ENCODE measurements around the gene MAPKBP1. TPM values are rescaled to one million over a fixed set of nuclear protein-coding genes. Genes with fewer than 3 reads are reported as not detected.

MAPKBP1 gene
- total and polyA plus RNA-seq, 2 of the 13 experiments (the other 11 are each of a cell fraction or from before 2014, with no cell fraction given): 3.0 to 7.3 TPM

- Histone ChIP-seq H4K20me1 (ENCODE audit: insufficient read depth, low read length) (no peaks in the 10 kb centered on the region), H3K27ac (ENCODE audit: extremely low read length, insufficient read depth, low read length) (no peak overlapping the region), H3K79me2 (ENCODE audit: insufficient read depth, low read length) (no peaks in the 10 kb centered on the region), H3K27me3 (ENCODE audit: control insufficient read depth in 1 of 2, insufficient read depth in 2 of 2, low read length in 2 of 2) (no peaks in the 10 kb centered on the region), H3K4me1 (ENCODE audit: insufficient read depth, low read length) (no peaks in the 10 kb centered on the region), H3K36me3 (replicated peaks in 1 of 2; ENCODE audit: control insufficient read depth in 1 of 2, insufficient read depth in 2 of 2, low read length in 2 of 2) (peaks cover 3 to 15% of the 10 kb centered on the region in 2 experiments; a peak in 3 of 5 replicates), H2AFZ (ENCODE audit: low read length) (no peak overlapping the region), H3K9ac (ENCODE audit: insufficient read depth, low read depth, low read length) (no peak overlapping the region), H3K4me2 (ENCODE audit: low read depth, low read length) (no peak overlapping the region), H3K9me3 (ENCODE audit: low read length) (no peaks in the 10 kb centered on the region), H3K4me3 (replicated peaks in 1 of 3; ENCODE audit: insufficient read depth in 1 of 3, low read depth in 2 of 3, low read length in 3 of 3) (no peak overlapping the region)
- WGBS (ENCODE audit: low lambda C conversion rate): 91% methylated on average over 9 of the region's 11 CpGs
- CTCF ChIA-PET (ENCODE audit: low intra/inter-chr PET ratio, low total read pairs): interaction anchor here (1.1 to 4.8 kb wide), 2 partner anchors 40 to 347 kb away, joined by 3 to 98 read pairs; partner anchors contain the start of gene MAPKBP1
- in situ Hi-C loops (cut with HindIII; ENCODE audit: extremely low pct_ligation_motif_present, low pct_unique_long_range_greater_than_20kb): loop anchor here (5.0 kb wide), 1 partner anchor 41 kb away; the partner anchor contains the start of gene MAPKBP1
- DNase-seq (ENCODE audit: low spot score): no peak
- TF ChIP-seq PRPF4 (IDR thresholded peaks at IDR 0.05; ENCODE audit: low read depth, low read length, poor library complexity, severe bottlenecking) (no peak), TEAD3 (CRISPR knock-in tag; optimal IDR thresholded peaks at IDR 0.05; ENCODE audit: borderline replicate concordance) (no peak)
- no TSS peak for BruUV-seq (replicated peaks)
- ATAC-seq: no peak
- POLR2A ChIA-PET: interaction anchor here (3.4 kb wide), 1 partner anchor 39 kb away, joined by 20 read pairs; the partner anchor contains the start of gene MAPKBP1
- intact Hi-C loops (cut with micrococcal nuclease; ENCODE audit: unreplicated experiment): loop anchor here (5.0 kb wide), 1 partner anchor 251 kb away; no protein-coding TSS in a partner anchor
- FAIRE-seq: no peak
These were observed 38.6 kb downstream of the MAPKBP1 start for GRCh38 chr15:41812820-41813375.

GRCh38 chr15:41813426-41813825 lies 39.1 kb downstream of the MAPKBP1 start:
- Histone ChIP-seq H3K4me1 (ENCODE audit: insufficient read depth, low read length) (no peaks in the 10 kb centered on the region), H3K27me3 (ENCODE audit: control insufficient read depth in 1 of 2, insufficient read depth in 2 of 2, low read length in 2 of 2) (no peaks in the 10 kb centered on the region), H4K20me1 (ENCODE audit: insufficient read depth, low read length) (no peaks in the 10 kb centered on the region), H3K4me2 (ENCODE audit: low read depth, low read length) (no peak overlapping the region), H3K79me2 (ENCODE audit: insufficient read depth, low read length) (no peaks in the 10 kb centered on the region), H3K4me3 (replicated peaks in 1 of 3; ENCODE audit: insufficient read depth in 1 of 3, low read depth in 2 of 3, low read length in 3 of 3) (no peak overlapping the region), H3K36me3 (replicated peaks in 1 of 2; ENCODE audit: control insufficient read depth in 1 of 2, insufficient read depth in 2 of 2, low read length in 2 of 2) (peaks cover 6 to 20% of the 10 kb centered on the region in 2 experiments; a peak in 3 of 5 replicates), H3K27ac (ENCODE audit: extremely low read length, insufficient read depth, low read length) (no peak overlapping the region), H2AFZ (ENCODE audit: low read length) (no peak overlapping the region), H3K9me3 (ENCODE audit: low read length) (no peaks in the 10 kb centered on the region), H3K9ac (ENCODE audit: insufficient read depth, low read depth, low read length) (no peak overlapping the region)
- ATAC-seq (no peak), DNase-seq (ENCODE audit: low spot score) (no peak), FAIRE-seq (no peak)
- intact Hi-C loops (cut with micrococcal nuclease; ENCODE audit: unreplicated experiment) (loop anchor here (5.0 kb wide), 1 partner anchor 251 kb away; no protein-coding TSS in a partner anchor), in situ Hi-C loops (cut with HindIII; ENCODE audit: extremely low pct_ligation_motif_present, low pct_unique_long_range_greater_than_20kb) (loop anchor here (5.0 kb wide), 1 partner anchor 41 kb away; the partner anchor contains the start of gene MAPKBP1)
- 96% methylated on average over 8 of the region's 8 CpGs for WGBS (ENCODE audit: low lambda C conversion rate)
- POLR2A ChIA-PET: no interaction called here
- CTCF ChIA-PET (ENCODE audit: low intra/inter-chr PET ratio, low total read pairs): interaction anchor here (1.1 to 4.8 kb wide), 2 partner anchors 40 to 347 kb away, joined by 3 to 98 read pairs; partner anchors contain the start of gene MAPKBP1
- no TSS peak for BruUV-seq (replicated peaks)
- TF ChIP-seq ZNF407 (CRISPR knock-in tag; IDR thresholded peaks at IDR 0.05; ENCODE audit: not compliant biosample characterization): no peak
- TF ChIP-seq SRSF1 (optimal IDR thresholded peaks at IDR 0.05; ENCODE audit: low read depth, low read length): no peak
- no peak for TF ChIP-seq SKI (IDR thresholded peaks at IDR 0.05; ENCODE audit: partially characterized antibody)
- no peak for TF ChIP-seq RXRA (CRISPR knock-in tag; IDR thresholded peaks at IDR 0.05)
